ENCODE results near the gene MSH4.
"Not testable (repeated sequence)": the region's sequence is repeated elsewhere in the genome, so short reads cannot be mapped to it uniquely, and the experiment has no call there.

Gene MSH4

GRCh38 chr1:75794382-75794781 lies 2.3 kb upstream of the MSH4 start:
- TF ChIP-seq, protein P1, sequence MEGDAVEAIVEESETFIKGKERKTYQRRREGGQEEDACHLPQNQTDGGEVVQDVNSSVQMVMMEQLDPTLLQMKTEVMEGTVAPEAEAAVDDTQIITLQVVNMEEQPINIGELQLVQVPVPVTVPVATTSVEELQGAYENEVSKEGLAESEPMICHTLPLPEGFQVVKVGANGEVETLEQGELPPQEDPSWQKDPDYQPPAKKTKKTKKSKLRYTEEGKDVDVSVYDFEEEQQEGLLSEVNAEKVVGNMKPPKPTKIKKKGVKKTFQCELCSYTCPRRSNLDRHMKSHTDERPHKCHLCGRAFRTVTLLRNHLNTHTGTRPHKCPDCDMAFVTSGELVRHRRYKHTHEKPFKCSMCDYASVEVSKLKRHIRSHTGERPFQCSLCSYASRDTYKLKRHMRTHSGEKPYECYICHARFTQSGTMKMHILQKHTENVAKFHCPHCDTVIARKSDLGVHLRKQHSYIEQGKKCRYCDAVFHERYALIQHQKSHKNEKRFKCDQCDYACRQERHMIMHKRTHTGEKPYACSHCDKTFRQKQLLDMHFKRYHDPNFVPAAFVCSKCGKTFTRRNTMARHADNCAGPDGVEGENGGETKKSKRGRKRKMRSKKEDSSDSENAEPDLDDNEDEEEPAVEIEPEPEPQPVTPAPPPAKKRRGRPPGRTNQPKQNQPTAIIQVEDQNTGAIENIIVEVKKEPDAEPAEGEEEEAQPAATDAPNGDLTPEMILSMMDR (conservative IDR thresholded peaks at IDR 0.05) = no peak
- H3K27ac ChIP-seq = no peak overlapping the region

DNA sequence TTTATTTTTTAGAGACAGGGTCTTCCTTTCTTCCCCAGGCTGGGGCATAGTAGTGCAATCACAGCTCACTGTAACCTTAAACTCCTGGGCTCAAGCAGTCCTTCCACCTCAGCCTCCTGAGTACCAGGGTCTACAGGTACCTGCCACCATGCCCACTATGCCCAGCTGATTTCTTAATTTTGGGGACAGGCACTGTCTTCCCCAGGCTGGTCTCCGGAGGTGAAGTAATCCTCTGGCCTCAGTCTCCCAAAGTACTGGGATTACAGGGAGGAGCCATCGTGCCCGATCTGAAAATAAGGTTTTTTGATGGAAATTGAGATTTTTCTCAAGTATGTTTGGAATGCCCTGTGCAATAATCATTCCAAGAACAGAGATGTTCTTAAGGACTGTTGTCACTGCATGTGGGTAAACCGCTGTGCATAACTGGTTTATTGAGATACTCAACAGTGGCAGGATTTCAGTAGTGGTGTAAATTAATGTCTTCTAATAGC lies 934 bp upstream of the MSH4 start:
- H3K27ac ChIP-seq = no peak overlapping the region
- TF ChIP-seq, protein P1 (conservative IDR thresholded peaks at IDR 0.05) = no peak

GRCh38 chr1:75797273-75797588 lies 549 bp downstream of the MSH4 start:
- TF ChIP-seq, protein P1 (conservative IDR thresholded peaks at IDR 0.05) = no peak
- H3K27ac ChIP-seq = no peak overlapping the region

DNA sequence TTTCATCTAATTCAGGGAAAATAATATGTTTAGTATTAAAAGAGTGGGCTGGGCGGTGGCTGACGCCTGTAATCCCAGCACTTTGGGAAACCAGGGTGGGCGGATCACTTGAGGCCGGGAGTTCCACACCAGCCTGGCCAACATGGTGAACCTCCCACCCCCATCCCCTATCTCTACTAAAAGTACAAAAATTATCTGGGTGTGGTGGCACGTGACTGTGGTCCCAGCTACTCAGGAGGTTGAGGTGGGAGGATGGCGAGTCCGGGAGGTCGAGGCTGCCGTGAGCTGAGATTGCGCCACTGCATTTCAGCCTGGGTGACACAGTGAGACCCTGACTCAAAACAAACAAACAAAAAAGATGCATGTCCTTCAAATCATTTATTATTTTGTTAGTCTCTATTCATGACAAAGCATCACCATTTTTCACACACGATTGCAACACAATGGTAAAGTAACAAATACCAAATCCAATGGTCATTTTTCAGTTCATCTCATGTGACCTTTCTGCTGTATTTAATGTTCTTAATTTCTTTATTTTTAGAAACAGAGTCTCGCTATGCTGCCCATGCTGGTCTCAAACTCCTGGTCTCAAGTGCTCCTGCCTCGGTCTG lies 1.0 kb downstream of the MSH4 start:
- no peak overlapping the region for H3K27ac ChIP-seq
- TF ChIP-seq, protein P1 (conservative IDR thresholded peaks at IDR 0.05) = no peak

DNA sequence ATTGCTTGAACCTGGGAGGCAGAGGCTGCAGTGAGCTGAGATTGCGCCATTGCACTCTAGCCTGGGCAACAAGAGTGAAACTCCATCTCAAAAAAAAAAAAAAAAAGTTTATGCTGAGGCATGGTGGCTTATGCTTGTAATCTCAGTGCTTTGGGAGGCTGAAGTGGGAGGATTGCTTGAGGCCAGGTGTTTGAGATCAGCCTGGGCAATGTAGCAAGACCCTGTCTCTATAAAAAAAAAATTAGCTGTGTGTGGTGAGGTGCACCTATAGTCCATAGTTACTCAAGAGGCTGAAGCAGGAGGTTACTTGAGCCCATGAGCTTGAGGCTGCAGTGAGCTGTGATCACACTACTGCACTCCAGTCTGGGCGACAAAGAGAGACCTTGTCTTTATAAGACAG lies 4.8 kb downstream of the MSH4 start:
- not testable (repeated sequence) for H3K27ac ChIP-seq

DNA sequence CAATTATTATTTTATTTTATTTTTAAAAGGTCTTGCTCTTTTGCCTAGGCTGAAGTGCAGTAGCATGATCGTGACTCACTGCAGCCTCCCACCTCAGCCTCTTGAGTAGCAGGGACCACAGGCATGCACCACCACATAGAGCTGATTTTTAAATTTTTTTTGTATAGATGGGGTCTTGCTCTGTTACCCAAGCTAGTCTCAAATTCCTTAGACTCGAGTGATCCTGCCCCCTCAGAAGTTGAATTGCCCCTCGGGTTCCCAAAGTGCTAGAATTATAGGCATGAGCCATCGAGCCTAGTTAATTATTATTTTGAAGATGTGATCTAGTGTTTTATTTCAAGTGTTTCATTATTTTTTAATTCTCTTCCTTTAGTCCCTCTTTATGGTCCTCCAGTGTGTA lies 12.2 kb downstream of the MSH4 start:
- H3K27ac ChIP-seq = no peak overlapping the region
- TF ChIP-seq, protein P1 (conservative IDR thresholded peaks at IDR 0.05) = no peak

- H3K27ac ChIP-seq = not testable (repeated sequence)
Observed at GRCh38 chr1:75810113-75810512, 13.4 kb downstream of the MSH4 start.

- TF ChIP-seq, protein P1 (conservative IDR thresholded peaks at IDR 0.05) = no peak
- H3K27ac ChIP-seq = no peak overlapping the region; the same call in 1 of the 2 replicates
Observed at GRCh38 chr1:75811211-75811981, 14.7 kb downstream of the MSH4 start.

Data from VCaP (cell line).